Measurements from ENCODE around the gene MIGA2.

DNA sequence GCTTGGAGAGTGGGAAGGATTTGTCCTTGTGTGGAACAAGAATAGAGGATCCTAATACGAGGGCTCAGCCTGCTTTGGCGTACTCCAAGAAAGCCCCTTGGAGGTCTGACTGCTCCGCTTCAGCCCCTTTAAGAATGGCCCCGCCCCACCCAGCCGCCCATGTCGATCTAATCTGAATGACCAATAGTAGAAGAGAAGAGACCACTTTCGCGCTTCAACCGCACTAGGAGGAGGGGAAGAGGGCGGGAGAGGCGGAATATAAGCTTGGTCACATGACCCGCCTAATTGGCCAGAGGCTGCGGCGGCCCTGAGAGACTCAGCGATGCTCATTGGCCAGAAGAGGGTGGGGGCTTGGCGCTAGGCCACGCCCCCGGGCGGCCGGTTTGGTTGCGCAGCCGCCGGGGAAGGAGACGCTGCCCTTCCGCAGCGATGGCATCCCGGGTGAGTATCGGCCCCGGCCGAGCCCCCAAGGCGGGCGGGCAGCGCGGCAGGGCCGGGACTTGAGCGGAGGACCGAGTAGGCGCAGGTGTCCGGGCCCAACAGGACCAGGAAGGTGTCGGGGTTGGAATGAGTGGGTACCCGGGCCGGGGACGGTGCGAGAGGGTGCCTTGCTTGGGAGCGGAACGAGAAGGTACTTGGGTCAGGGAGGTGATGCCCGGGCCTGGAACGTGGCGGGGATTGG, at the start of gene MIGA2:
- TF ChIP-seq LEF1 (IDR thresholded peaks at IDR 0.05) (no peak), NFE2L1 (tag; IDR thresholded peaks at IDR 0.05; ENCODE audit: borderline replicate concordance, low read depth) (no peak), NCOA1 (IDR thresholded peaks at IDR 0.05; ENCODE audit: low read depth) (no peak), RCOR1 (IDR thresholded peaks at IDR 0.05; ENCODE audit: borderline replicate concordance in 1 of 2, low read depth in 2 of 2, low read length in 2 of 2) (peak in 1 of 2 experiments; percentile 37; a peak in 1 of 4 replicates), POLR2A (conservative IDR thresholded peaks at IDR 0.05) (peak; percentile 78), NR2F6 (CRISPR knock-in tag; IDR thresholded peaks at IDR 0.05) (no peak), EZH2 (IDR thresholded peaks at IDR 0.05; ENCODE audit: borderline replicate concordance, low read depth, low read length) (no peak), ZNF431 (CRISPR knock-in tag; IDR thresholded peaks at IDR 0.05) (no peak), MAFK (IDR thresholded peaks at IDR 0.05; ENCODE audit: low read length) (no peak), ZNF24 (IDR thresholded peaks at IDR 0.05) (no peak)
- TF ChIP-seq, protein P1, sequence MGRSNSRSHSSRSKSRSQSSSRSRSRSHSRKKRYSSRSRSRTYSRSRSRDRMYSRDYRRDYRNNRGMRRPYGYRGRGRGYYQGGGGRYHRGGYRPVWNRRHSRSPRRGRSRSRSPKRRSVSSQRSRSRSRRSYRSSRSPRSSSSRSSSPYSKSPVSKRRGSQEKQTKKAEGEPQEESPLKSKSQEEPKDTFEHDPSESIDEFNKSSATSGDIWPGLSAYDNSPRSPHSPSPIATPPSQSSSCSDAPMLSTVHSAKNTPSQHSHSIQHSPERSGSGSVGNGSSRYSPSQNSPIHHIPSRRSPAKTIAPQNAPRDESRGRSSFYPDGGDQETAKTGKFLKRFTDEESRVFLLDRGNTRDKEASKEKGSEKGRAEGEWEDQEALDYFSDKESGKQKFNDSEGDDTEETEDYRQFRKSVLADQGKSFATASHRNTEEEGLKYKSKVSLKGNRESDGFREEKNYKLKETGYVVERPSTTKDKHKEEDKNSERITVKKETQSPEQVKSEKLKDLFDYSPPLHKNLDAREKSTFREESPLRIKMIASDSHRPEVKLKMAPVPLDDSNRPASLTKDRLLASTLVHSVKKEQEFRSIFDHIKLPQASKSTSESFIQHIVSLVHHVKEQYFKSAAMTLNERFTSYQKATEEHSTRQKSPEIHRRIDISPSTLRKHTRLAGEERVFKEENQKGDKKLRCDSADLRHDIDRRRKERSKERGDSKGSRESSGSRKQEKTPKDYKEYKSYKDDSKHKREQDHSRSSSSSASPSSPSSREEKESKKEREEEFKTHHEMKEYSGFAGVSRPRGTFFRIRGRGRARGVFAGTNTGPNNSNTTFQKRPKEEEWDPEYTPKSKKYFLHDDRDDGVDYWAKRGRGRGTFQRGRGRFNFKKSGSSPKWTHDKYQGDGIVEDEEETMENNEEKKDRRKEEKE (IDR thresholded peaks at IDR 0.05; ENCODE audit: borderline replicate concordance in 1 of 2, control insufficient read depth in 1 of 2, low read depth in 2 of 2, low read length in 1 of 2), result no peak
- TF ChIP-seq, protein P2, sequence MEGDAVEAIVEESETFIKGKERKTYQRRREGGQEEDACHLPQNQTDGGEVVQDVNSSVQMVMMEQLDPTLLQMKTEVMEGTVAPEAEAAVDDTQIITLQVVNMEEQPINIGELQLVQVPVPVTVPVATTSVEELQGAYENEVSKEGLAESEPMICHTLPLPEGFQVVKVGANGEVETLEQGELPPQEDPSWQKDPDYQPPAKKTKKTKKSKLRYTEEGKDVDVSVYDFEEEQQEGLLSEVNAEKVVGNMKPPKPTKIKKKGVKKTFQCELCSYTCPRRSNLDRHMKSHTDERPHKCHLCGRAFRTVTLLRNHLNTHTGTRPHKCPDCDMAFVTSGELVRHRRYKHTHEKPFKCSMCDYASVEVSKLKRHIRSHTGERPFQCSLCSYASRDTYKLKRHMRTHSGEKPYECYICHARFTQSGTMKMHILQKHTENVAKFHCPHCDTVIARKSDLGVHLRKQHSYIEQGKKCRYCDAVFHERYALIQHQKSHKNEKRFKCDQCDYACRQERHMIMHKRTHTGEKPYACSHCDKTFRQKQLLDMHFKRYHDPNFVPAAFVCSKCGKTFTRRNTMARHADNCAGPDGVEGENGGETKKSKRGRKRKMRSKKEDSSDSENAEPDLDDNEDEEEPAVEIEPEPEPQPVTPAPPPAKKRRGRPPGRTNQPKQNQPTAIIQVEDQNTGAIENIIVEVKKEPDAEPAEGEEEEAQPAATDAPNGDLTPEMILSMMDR (IDR thresholded peaks at IDR 0.05 in 2 of 3, conservative IDR thresholded peaks at IDR 0.05 in 1 of 3; ENCODE audit: insufficient read depth in 2 of 3, low read depth in 1 of 3, low read length in 3 of 3), result no peak
- TF ChIP-seq, protein P3, sequence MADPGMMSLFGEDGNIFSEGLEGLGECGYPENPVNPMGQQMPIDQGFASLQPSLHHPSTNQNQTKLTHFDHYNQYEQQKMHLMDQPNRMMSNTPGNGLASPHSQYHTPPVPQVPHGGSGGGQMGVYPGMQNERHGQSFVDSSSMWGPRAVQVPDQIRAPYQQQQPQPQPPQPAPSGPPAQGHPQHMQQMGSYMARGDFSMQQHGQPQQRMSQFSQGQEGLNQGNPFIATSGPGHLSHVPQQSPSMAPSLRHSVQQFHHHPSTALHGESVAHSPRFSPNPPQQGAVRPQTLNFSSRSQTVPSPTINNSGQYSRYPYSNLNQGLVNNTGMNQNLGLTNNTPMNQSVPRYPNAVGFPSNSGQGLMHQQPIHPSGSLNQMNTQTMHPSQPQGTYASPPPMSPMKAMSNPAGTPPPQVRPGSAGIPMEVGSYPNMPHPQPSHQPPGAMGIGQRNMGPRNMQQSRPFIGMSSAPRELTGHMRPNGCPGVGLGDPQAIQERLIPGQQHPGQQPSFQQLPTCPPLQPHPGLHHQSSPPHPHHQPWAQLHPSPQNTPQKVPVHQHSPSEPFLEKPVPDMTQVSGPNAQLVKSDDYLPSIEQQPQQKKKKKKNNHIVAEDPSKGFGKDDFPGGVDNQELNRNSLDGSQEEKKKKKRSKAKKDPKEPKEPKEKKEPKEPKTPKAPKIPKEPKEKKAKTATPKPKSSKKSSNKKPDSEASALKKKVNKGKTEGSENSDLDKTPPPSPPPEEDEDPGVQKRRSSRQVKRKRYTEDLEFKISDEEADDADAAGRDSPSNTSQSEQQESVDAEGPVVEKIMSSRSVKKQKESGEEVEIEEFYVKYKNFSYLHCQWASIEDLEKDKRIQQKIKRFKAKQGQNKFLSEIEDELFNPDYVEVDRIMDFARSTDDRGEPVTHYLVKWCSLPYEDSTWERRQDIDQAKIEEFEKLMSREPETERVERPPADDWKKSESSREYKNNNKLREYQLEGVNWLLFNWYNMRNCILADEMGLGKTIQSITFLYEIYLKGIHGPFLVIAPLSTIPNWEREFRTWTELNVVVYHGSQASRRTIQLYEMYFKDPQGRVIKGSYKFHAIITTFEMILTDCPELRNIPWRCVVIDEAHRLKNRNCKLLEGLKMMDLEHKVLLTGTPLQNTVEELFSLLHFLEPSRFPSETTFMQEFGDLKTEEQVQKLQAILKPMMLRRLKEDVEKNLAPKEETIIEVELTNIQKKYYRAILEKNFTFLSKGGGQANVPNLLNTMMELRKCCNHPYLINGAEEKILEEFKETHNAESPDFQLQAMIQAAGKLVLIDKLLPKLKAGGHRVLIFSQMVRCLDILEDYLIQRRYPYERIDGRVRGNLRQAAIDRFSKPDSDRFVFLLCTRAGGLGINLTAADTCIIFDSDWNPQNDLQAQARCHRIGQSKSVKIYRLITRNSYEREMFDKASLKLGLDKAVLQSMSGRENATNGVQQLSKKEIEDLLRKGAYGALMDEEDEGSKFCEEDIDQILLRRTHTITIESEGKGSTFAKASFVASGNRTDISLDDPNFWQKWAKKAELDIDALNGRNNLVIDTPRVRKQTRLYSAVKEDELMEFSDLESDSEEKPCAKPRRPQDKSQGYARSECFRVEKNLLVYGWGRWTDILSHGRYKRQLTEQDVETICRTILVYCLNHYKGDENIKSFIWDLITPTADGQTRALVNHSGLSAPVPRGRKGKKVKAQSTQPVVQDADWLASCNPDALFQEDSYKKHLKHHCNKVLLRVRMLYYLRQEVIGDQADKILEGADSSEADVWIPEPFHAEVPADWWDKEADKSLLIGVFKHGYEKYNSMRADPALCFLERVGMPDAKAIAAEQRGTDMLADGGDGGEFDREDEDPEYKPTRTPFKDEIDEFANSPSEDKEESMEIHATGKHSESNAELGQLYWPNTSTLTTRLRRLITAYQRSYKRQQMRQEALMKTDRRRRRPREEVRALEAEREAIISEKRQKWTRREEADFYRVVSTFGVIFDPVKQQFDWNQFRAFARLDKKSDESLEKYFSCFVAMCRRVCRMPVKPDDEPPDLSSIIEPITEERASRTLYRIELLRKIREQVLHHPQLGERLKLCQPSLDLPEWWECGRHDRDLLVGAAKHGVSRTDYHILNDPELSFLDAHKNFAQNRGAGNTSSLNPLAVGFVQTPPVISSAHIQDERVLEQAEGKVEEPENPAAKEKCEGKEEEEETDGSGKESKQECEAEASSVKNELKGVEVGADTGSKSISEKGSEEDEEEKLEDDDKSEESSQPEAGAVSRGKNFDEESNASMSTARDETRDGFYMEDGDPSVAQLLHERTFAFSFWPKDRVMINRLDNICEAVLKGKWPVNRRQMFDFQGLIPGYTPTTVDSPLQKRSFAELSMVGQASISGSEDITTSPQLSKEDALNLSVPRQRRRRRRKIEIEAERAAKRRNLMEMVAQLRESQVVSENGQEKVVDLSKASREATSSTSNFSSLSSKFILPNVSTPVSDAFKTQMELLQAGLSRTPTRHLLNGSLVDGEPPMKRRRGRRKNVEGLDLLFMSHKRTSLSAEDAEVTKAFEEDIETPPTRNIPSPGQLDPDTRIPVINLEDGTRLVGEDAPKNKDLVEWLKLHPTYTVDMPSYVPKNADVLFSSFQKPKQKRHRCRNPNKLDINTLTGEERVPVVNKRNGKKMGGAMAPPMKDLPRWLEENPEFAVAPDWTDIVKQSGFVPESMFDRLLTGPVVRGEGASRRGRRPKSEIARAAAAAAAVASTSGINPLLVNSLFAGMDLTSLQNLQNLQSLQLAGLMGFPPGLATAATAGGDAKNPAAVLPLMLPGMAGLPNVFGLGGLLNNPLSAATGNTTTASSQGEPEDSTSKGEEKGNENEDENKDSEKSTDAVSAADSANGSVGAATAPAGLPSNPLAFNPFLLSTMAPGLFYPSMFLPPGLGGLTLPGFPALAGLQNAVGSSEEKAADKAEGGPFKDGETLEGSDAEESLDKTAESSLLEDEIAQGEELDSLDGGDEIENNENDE (IDR thresholded peaks at IDR 0.05; ENCODE audit: low read depth, low read length), result no peak
- TF ChIP-seq, protein P4, sequence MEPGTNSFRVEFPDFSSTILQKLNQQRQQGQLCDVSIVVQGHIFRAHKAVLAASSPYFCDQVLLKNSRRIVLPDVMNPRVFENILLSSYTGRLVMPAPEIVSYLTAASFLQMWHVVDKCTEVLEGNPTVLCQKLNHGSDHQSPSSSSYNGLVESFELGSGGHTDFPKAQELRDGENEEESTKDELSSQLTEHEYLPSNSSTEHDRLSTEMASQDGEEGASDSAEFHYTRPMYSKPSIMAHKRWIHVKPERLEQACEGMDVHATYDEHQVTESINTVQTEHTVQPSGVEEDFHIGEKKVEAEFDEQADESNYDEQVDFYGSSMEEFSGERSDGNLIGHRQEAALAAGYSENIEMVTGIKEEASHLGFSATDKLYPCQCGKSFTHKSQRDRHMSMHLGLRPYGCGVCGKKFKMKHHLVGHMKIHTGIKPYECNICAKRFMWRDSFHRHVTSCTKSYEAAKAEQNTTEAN (CRISPR knock-in tag; IDR thresholded peaks at IDR 0.05), result no peak
